Thyroid gland (tissue), 4 donors: Measurements from ENCODE around the gene KRT36. TPM values are rescaled to one million over a fixed set of nuclear protein-coding genes. Genes with fewer than 3 reads are reported as not detected.
A peak's percentile ranks its signal among the peaks of the same experiment; 100 is the strongest.

Experiments
- DNase-seq, 2 donors: peaks; one replicate each; pipeline ENCODE4 v3.0.0-alpha.2; 2019
- H3K27ac ChIP-seq, 3 donors: fragments of 200-600 bp; sonication (generic); 1 replicate in 2 of 3; 2 replicates in 1 of 3; pipeline ENCODE4 v1.5.1; 2016 to 2019; ENCODE audit warnings: mild to moderate bottlenecking in 1 of 3, moderate library complexity in 1 of 3
- H3K27me3 ChIP-seq: fragments of 200-600 bp; sonication (generic); one replicate; pipeline ENCODE4 v1.5.1; 2019
- H3K36me3 ChIP-seq, 2 donors: fragments of 200-600 bp; sonication (generic); one replicate each; pipeline ENCODE4 v1.5.1; 2016 to 2019
- H3K4me1 ChIP-seq, 2 donors: fragments of 200-600 bp; sonication (generic); one replicate each; pipeline ENCODE4 v1.5.1; 2017 to 2019
- H3K4me3 ChIP-seq, 3 donors: fragments of 200-600 bp; sonication (generic); replicated peaks in 1 of 3; 1 replicate in 2 of 3; 2 replicates in 1 of 3; pipeline ENCODE4 v1.5.1; 2016; ENCODE audit warnings: mild to moderate bottlenecking in 1 of 3
- H3K9me3 ChIP-seq: fragments of 200-600 bp; sonication (generic); one replicate; pipeline ENCODE4 v1.5.1; 2017
- POLR2A ChIP-seq, 2 donors: fragments of 450-650 bp; IDR thresholded peaks; one replicate each; pipeline ENCODE4 v1.6.1; 2017; ENCODE audit warnings: antibody characterized with exemption in 2 of 2, mild to moderate bottlenecking in 2 of 2, moderate library complexity in 1 of 2
- WGBS, 2 donors: methylation state at CpG; one replicate each; pipeline ENCODE4 v1.1.5; 2017; 5-methylcytosine and 5-hydroxymethylcytosine counted together
- intact Hi-C: fragments of 100-400 bp; cut with DNase I; formaldehyde crosslinking; loops from one replicate; pipeline ENCODE4 v1.15.1; 2023
- total RNA-seq, 4 donors: library from RNA; depleted of rRNA; stranded (reverse); fragments of >200 nt; gene quantifications; one replicate each; pipeline ENCODE4 v1.2.3, GENCODE V29; 2016
- TF ChIP-seq, protein P1 (sequence below), 6 experiments: fragments of 200-600 bp in 3 of 6; fragments of 450-650 bp in 3 of 6; sonication (generic) in 3 of 6; IDR thresholded peaks; one replicate each; pipeline ENCODE4 v1.5.1; 2016 to 2019; ENCODE audit warnings: antibody characterized with exemption in 6 of 6, mild to moderate bottlenecking in 2 of 6, inconsistent platforms in 1 of 6, moderate library complexity in 1 of 6

The KRT36 gene
- total RNA-seq, 4 donors from 2014 or later = not detected

- TF ChIP-seq, protein P1, sequence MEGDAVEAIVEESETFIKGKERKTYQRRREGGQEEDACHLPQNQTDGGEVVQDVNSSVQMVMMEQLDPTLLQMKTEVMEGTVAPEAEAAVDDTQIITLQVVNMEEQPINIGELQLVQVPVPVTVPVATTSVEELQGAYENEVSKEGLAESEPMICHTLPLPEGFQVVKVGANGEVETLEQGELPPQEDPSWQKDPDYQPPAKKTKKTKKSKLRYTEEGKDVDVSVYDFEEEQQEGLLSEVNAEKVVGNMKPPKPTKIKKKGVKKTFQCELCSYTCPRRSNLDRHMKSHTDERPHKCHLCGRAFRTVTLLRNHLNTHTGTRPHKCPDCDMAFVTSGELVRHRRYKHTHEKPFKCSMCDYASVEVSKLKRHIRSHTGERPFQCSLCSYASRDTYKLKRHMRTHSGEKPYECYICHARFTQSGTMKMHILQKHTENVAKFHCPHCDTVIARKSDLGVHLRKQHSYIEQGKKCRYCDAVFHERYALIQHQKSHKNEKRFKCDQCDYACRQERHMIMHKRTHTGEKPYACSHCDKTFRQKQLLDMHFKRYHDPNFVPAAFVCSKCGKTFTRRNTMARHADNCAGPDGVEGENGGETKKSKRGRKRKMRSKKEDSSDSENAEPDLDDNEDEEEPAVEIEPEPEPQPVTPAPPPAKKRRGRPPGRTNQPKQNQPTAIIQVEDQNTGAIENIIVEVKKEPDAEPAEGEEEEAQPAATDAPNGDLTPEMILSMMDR (IDR thresholded peaks at IDR 0.05) = no peak
- no peak for TF ChIP-seq POLR2A (IDR thresholded peaks at IDR 0.05)
- peak; percentile 62 to 69 for DNase-seq
- Histone ChIP-seq H3K9me3 (no peaks in the 10 kb centered on the region), H3K4me1 (peaks cover 3 to 5% of the 10 kb centered on the region in 2 donors), H3K36me3 (no peaks in the 10 kb centered on the region), H3K4me3 (no peak overlapping the region), H3K27me3 (peaks cover under 1% of the 10 kb centered on the region), H3K27ac (no peak overlapping the region)
- 58 to 59% methylated on average over 9 of the region's 9 CpGs for WGBS, 2 donors
- intact Hi-C loops = no loop called here
Measured at GRCh38 chr17:41532947-41533570, 43.3 kb upstream of the KRT36 start.

DNA sequence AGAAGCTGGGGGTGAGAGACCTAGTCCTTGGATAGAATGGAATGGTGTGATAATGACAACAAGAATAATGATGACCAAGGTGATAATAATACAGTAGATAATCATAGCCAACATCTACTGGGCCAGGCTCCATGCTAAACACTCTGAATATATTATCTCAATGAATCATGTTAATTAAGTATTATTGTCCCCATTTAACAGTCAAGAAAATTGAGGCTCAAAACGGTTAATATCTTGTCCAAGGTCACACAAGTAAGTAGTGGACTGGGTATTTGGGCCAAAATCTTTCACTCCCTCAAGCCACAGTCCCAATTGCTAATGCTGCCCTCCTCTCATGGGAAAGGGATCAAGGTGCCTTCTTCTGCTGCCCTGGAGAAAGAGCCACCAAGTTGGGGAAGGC, 42.3 kb upstream of the KRT36 start:
- Histone ChIP-seq H3K36me3 (no peaks in the 10 kb centered on the region), H3K27me3 (peaks cover 11% of the 10 kb centered on the region), H3K4me1 (peaks cover 12 to 14% of the 10 kb centered on the region in 2 donors), H3K9me3 (no peaks in the 10 kb centered on the region), H3K27ac (no peak overlapping the region), H3K4me3 (no peak overlapping the region)
- 83 to 87% methylated on average over 1 of the region's 1 CpG for WGBS, 2 donors
- TF ChIP-seq, protein P1 (IDR thresholded peaks at IDR 0.05) = no peak
- TF ChIP-seq POLR2A (IDR thresholded peaks at IDR 0.05) = no peak
- intact Hi-C loops = no loop called here
- DNase-seq = no peak

- no peak for TF ChIP-seq POLR2A (IDR thresholded peaks at IDR 0.05)
- TF ChIP-seq, protein P1 (IDR thresholded peaks at IDR 0.05) = no peak
- H3K9me3 ChIP-seq = no peaks in the 10 kb centered on the region
- H3K4me1 ChIP-seq = peaks cover 12 to 14% of the 10 kb centered on the region in 2 donors
- 75 to 76% methylated on average over 8 of the region's 8 CpGs for WGBS, 2 donors
- H3K4me3 ChIP-seq = no peak overlapping the region
- no peak overlapping the region for H3K27ac ChIP-seq
- peaks cover 11% of the 10 kb centered on the region for H3K27me3 ChIP-seq
- no peaks in the 10 kb centered on the region for H3K36me3 ChIP-seq
- intact Hi-C loops = no loop called here
- peak; percentile 25 to 26 for DNase-seq
Measured at GRCh38 chr17:41530062-41531048, 40.6 kb upstream of the KRT36 start.

DNA sequence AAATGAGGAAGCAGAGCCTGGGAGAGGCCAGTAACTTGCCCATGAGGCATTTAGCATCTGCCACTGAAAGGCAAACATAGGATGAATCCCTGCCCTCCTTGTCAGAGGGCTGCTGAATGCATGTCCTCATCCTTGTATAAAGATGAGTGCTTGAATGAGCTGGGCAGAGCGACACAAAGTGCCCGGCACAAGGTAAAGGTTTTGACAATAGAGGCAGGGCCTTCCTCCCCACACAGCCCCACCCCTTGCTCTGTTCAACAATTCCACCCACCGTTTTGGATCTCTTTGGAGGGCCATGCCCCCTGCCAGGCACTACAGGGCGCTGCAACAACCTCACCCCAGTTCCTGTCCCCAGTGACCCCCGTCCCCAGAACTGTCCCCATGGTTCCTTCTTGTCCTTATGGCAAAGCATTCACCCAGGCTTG, 39.8 kb upstream of the KRT36 start:
- intact Hi-C loops = no loop called here
- Histone ChIP-seq H3K9me3 (no peaks in the 10 kb centered on the region), H3K27me3 (peaks cover 11% of the 10 kb centered on the region), H3K36me3 (no peaks in the 10 kb centered on the region), H3K27ac (no peak overlapping the region), H3K4me1 (peaks cover 12 to 14% of the 10 kb centered on the region in 2 donors), H3K4me3 (no peak overlapping the region)
- no peak for DNase-seq
- 79 to 85% methylated on average over 5 of the region's 5 CpGs for WGBS, 2 donors
- TF ChIP-seq, protein P1 (IDR thresholded peaks at IDR 0.05) = no peak
- TF ChIP-seq POLR2A (IDR thresholded peaks at IDR 0.05) = no peak
